ACHN (cell line): ENCODE measurements around the gene TMEM253.

Experiments
- DNase-seq: peaks from one replicate; pipeline ENCODE4 v3.0.0-alpha.2; 2015
- in situ Hi-C: cut with HindIII; loops from 2 replicates; pipeline ENCODE4 v1.10.0; 2017; ENCODE audit warnings: low sequenced_read_pairs, low pct_ligation_motif_present, low pct_unique_long_range_greater_than_20kb

The TMEM253 gene

DNA sequence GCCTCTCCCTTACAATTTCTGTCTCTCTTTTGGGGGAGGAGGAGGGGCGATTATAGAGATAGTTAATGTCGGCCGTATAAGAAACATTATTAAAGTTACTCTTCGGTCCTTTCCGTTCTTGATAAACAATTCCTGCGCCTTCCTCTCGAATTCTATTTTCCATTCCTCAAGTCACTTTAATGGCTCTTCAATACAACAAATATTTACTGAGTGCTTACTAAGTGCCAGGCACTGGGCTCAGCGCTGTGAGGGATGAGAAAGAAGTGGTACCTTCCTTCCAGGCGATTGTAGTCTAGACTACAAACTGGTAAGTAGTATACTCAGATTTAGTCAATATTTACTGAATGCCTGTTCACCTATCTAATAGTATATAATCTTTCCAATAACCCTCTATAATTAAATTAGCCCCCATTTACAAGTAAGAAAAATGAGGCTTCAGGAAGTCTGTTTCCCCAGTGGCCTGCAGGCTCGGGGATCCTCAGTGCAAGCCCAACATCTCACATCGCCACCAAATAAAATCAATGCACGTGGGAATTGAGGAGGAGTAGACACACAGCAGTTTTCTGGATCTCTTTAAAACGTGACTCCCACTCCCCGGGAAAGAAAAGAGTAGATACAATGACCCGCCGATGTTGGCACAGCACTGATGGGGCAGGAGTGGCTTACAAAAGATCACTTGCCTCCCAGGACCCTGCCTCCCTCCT lies 1.8 kb upstream of the TMEM253 start:
- DNase-seq: no peak
- in situ Hi-C loops: no loop called here

DNA sequence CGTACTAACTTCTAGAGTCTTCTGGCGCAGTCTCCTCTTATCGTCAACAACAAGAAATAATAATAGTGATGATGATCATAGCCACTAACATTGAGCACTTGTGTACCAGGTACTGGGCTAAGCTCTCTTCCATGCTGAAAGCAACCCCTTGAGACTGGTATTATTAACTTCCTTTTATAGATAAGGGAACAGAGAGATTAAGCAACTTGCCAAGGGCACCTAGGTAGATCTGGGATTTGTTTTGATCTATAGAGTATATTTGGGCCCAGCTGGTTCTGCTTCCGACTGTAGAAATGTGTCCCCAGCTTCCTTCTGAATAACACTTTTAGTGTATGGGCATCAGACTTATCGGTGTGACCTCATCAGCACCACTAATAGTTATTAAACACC lies 1.3 kb upstream of the TMEM253 start:
- in situ Hi-C loops: no loop called here
- no peak for DNase-seq

DNA sequence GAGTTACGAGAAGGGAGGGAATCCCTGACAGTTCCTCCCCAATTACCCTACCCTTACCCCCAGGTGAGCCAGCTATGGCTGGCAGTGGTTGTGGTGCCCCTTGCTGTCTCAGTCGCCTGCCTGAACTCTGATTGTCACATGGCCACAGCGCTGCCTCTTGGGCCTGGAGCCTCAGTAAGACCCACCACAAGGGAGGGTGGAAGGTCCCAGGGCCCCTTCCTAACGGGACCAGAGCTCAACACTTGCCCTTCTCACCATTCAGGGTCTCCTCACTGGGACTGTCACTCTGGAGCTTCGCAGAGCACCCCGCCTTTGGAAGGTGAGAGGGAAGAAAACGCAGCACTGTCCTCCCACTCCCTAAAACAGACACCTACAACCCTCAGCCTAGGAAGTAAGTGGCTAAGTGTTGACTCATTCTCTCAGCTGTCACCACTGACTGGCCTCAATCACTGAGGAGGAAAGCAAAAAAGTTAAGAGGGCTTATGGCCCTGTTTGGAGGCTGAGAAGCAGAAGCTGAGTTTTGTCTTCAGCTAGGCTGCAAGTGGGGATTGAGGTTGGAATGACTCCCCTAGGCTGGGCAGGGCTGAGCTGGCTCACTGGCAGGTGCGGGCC lies 1.0 kb downstream of the TMEM253 start:
- DNase-seq: peak; percentile 43
- in situ Hi-C loops: no loop called here

DNA sequence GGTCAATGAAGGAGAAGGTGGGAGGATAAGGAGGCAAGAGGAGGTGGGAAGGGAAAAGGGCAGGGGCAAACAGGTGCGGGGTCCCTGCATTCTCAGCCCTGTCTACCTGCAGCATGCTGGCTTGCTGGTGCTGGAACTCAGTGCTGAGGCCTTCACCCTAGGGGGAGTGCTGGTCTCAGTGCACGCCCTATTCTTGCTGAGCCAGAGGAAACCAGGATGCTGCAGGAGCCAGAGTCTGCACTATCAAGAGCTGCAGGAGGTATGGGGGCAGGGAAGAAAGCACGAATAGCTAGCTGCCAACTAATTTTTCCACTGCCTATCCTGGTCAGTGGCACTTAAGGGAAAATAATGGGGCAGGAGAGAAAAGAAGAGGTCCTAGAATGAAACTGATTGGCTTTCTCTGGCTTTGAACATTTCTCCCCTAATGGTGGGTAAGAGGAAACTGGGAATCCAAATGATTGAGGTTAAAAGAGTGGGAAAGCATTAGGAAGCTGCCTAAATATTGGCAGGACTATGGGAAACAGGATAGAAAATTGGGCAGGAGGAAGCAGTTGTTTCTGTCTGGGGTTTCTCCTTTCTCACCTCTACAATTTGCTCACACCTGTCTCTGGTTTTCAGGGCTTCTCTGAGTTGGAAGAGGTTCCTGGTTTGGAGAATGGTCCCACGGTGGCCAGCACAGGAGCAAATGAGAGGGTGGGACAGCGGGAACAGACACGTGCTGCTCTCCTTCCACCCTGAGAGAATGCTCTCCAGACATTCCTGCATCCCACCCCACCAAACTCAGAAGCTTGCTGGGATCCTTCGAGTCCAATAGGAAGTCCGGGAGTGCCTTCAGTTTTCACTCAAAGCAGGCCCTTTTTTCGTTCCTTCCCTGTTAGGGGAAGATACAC lies 1.9 kb downstream of the TMEM253 start:
- DNase-seq: no peak

DNA sequence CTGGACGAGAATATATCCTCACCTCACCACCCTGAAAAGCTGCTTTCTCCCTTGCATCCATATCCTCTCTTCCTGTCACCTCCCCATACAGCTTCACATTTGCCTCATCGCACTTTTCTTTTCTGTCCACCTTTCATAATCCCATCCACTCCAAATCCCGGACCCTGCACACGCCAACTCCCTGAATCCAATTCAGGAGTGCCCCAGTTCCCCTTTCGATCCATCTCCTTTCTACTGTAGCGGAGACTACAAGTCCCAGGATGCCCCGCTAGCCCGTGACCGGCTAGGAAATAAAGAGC lies 2.5 kb downstream of the TMEM253 start:
- in situ Hi-C loops: no loop called here
- no peak for DNase-seq

More for the DNA sequence above, 1.9 kb downstream of the TMEM253 start:
- in situ Hi-C loops: no loop called here

DNA sequence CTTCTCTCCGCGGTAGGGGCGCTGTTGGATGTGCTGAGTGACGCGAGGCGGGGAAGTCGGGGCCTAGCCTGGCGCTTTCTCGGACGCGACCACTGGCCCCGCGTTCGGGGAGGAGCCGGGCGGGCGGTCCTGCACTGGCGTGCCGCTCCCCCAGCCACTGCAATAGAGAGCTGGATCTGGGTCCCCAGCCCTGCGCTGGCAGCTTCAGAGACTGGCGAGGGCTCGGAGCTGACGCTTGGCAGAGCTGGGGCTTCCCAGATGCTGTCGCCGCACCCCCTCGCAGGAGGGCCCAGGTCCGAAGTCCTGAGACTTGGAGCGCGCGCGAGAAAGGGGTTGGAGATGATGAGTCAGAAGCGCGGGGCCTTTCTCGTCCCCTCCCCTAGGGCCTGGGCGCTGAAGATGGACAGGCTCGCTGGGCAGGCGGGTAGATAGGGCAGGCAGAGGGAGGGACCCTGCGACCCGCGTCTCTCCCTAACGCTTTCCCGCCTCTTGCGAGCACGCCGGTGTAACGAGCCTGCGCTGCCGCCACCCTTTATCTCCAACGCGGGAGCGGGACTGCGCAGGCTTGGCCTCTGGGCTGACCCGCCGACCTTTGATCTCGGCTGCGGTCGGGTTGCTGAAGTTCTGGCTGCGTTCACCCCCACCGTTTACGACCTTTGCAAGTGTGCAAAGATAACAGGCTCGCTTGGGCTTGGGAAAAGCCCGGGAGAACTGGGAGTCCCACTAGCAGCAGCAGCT lies 3.0 kb downstream of the TMEM253 start:
- in situ Hi-C loops: no loop called here

DNA sequence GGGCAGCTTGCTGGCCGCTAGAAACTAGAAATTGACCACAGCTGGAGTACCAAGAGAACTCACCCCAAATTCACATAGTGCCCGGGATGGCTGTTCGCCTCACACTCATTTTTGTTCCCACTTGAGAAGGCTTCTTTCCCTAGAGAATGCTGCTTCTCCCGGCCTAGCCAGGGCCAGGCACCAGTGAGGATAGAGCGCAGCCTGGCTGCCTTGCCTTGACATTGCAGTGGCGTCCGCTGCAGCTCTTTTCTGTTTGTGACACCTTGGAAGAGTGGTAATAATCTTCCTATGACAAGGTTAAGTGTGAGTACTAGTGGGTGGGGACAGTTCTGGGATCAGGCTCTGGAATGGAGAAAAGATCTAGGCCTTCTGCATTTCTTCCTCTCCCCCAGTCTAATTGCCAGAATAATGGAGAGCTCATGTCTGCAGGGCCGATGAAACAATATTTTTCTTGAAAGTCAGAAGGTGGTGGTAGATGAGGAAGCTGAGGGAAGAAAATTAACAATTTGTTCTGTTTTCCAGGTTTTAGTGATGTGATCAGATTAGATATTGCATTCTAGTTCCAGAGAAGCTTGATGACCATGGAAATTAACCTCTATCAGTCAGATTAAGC lies 3.7 kb downstream of the TMEM253 start:
- DNase-seq: peak; percentile 80
- in situ Hi-C loops: no loop called here

More for the DNA sequence above, 3.0 kb downstream of the TMEM253 start:
- DNase-seq: peak; percentile 95

DNA sequence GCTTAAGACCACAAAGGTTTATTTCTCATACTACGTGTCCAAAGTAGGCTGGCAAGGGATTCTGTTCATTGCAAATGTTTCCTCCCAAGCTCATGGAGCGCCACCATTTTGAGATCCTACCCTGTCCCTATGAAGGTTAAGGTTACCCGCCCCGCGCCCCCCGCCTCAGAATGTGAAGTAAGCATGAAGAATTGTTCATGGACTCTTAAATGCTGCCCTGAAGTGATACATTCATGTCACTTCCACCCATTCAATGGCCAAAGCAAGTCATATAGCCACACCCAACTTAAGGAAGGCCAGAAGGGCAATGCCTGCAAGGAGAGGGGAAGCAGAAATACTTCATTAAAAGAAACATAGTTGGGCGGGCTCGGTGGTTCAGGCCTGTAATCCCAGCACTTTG lies 4.2 kb downstream of the TMEM253 start:
- in situ Hi-C loops: no loop called here
- DNase-seq: no peak

DNA sequence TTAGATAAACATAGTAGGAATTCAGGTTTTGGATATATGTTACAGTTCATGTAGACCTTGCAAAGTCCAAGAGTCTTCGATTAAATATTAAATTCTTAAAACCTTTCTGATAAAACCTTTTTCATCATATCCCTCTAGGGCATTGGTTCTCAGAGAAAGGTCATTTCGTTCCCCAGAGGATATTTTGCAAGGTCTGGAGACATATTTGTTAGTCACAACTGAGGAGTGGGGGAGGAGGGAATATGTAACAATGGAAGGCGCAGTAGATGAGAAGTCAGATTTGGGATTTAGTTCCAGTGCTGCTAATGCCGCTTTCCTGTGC lies 5.3 kb downstream of the TMEM253 start:
- in situ Hi-C loops: no loop called here
- DNase-seq: no peak

DNA sequence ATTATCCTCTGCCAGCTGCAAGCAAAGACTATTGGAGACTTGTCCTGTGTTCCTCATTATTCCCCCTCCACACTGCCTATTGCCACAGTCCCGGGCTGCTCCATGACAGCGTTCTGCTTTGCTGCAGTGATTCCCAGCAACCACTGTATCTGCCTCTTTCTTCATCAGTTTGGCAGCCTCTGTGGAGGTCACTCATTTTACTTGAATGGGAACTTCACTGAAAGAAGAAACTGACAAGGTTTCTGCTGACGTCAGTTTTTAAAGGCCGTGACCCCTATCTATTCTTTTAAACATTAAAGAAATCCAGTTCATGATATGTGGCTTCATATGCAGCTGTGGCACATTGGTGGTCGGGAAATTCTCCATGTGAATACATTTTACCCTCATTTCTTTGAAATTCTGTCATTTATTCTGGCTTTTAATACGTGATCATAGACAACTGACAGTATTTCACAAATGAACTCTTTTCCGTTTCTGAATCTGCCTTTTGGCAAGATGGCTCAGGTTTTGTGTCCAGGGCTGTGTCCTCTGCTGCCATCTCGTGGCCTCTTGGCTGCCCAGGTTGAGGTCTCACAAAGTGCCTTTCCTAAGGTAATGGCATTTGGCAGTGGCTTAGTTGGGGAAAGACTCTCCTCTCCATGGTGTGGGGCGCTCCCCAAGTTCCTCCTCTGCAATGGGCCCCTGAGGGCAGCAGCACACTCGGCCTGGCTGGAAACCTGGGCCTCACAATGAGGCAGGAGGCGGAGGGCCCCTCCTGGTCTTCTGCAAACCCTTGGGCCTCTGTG lies 5.8 kb downstream of the TMEM253 start:
- DNase-seq: peak; percentile 81
- in situ Hi-C loops: no loop called here

DNA sequence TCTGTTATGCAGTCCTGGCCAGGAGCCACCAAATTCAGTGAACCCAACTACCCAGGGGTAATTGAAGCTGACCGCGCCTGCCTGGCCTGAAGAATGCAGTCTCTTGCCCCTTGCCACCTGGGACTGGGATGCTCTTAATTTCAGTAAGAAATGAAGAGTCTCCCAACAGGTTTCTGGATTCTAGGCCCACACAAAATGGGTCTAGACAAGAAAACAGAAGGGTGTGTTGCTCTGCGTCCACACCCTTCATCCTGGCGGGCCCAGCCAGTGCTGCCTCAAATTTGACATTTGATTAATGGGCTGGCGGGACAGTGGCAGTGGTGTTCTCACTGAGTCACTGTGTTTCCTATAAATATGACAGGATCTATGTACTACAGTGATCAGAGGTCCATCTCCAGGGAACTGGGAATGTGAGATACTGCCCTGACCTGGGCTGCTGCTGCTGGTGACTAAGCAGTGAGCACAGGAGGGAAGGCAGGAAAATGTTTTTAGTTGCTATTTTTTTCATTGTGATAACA lies 6.5 kb downstream of the TMEM253 start:
- peak; percentile 84 for DNase-seq
- in situ Hi-C loops: no loop called here

DNA sequence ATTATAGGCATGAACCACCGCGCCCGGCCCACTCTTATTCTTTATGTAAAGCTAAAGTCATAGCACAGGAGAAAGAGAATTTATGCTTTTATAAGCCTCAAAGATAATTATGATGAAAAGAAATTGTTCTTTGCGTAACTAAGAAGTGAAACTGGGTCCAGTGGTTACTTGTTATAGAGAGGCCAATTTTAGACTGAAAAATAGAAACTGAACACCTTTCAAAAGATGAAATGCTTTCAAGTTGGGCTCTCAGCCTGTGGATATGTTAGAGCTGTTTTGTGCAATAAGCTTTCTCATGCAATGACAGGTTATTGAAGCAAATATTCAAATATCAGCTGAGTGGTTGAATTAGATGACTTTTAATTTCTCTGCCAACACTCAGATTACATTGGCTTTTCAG lies 7.9 kb downstream of the TMEM253 start:
- DNase-seq: no peak
- in situ Hi-C loops: no loop called here

DNA sequence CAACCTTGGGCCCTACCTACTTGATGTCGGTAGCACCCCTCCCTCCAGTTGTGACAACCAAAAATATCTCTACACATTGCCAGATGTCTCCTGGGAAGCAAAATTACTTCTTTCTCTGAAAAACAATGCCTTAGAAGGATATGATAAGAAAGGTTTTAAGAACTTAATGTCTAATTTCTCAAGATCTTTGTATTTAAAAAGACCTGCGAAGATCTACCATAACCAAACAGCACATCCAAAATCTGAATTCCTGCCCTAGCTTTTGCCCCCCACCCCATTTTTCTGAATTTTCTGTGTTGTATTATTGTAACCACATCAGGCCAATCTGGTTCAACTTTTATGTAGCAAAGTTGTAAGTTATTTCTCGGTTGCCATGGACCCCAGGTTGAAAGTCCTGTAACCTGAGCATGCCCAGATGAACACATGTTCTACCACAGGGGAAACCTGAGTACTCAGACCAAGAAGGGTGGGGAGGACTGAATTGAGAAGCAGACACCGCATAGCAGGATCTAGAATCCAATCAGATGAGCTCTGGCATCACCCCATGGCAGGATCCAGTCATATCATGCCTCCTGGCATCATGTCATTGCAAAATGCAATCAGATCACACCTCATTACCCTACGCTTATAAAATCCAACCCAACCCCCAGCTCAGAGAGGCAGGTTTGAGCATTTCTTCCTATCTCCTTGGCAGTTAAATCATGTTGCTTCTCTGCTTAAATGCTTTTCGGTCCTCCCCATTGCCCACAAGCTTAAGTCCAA lies 8.7 kb downstream of the TMEM253 start:
- in situ Hi-C loops: no loop called here
- DNase-seq: no peak

DNA sequence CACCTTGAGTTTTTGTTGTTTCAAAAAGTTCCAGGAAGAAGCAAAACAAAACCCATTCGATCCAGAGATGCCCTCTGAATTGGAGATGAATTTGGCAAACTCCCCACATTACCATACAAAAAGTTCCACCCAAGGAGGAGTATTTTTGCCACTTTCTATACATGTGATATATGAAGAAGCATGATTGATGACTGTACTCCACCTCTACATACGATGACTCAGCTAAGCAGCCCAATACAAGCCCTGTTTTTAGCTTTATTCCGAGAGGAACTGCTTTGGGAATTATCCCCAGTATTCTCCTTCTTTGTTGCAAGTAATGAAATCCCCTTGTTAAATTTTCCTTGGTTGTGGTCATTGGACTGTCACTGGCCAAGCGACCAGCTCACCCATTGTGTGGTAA lies 11.4 kb downstream of the TMEM253 start:
- in situ Hi-C loops: no loop called here

DNA sequence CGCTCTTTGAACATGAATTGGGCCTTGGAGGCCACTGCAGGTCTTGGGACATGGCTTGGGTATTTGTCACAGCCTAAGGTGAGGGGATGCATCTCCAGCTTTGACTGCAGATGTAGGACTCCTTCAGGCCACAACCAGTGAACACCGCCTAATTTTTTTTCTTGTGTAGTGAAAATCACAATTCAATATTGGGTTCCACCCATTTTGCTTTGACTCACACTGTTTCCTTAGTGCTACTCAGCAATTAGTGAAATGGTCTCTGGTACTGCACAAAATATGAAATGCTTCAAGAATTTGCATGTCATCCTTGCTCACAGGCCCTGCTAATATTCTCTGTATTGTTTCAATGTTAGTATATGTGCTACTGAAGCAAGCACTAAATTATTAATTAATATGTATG lies 12.5 kb downstream of the TMEM253 start:
- in situ Hi-C loops: no loop called here

More for the DNA sequence above, 11.4 kb downstream of the TMEM253 start:
- no peak for DNase-seq

DNA sequence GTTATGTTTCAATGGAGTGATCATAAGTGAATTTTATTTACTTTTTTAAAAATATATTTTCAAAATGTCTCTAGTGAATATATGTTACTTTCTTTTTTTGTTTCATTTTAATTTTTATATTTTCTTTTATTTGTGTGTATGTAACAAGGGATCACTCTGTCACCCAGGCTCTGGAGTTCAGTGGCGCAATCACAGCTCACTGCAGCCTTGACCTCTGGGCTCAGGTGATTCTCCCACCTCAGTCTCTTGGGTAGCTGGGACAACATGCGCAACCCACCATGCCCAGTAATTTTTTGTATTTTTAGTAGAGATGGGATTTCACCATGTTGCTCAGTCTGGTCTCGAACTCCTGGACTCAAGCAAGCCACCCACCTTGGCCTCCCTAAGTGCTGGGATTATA lies 18.1 kb downstream of the TMEM253 start:
- in situ Hi-C loops: no loop called here
- no peak for DNase-seq

More for the DNA sequence above, 12.5 kb downstream of the TMEM253 start:
- DNase-seq: no peak

DNA sequence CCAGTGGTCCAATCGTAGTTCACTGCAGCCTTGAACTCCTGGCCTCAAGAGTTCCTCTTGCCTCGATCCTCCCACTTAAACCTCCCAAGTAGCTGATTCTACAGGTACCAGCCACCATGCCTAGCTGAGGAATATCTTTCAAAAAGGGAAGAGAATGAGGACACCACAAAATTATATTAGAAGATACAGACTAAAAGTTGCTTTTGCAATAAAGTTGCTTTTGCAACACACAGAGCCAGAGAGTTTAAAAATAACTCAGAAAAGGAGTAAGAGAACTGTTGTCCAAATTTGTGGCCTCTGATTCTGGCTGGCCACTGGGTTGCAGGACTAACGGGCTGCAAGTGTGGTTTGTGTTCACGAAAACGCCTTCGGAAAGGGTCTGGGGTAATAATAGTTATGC lies 19.8 kb downstream of the TMEM253 start:
- no peak for DNase-seq
- in situ Hi-C loops: no loop called here
